ENCODE results near the gene SLC13A4. TPM values are rescaled to one million over a fixed set of nuclear protein-coding genes. Genes with fewer than 3 reads are reported as not detected.

Gene SLC13A4
- total RNA-seq, 2 donors from 2014 or later: 1.8 to 3.2 TPM

GRCh38 chr7:135712182-135712782 is 15.7 kb downstream of the SLC13A4 start:
- Mint-ChIP-seq H3K4me1 (peaks cover 14% of the 10 kb centered on the region), H3K9me3 (no peaks in the 10 kb centered on the region), H3K4me3 (no peak overlapping the region), H3K27me3 (ENCODE audit: insufficient read depth) (no peaks in the 10 kb centered on the region), H3K27ac (no peak overlapping the region), H3K36me3 (ENCODE audit: low read depth) (no peaks in the 10 kb centered on the region)
- DNase-seq: no peak
- H3K36me3 ChIP-seq (ENCODE audit: control insufficient read depth, insufficient read depth, low read length): no peaks in the 10 kb centered on the region
- H3K9me3 ChIP-seq (ENCODE audit: control insufficient read depth, low read length): no peaks in the 10 kb centered on the region
- no peak overlapping the region for H3K9ac ChIP-seq (ENCODE audit: extremely low read depth, low read length, poor library complexity, severe bottlenecking)
- no peak overlapping the region for H3K27ac ChIP-seq (ENCODE audit: low read depth, low read length)
- H3K4me1 ChIP-seq (ENCODE audit: control insufficient read depth, insufficient read depth, low read length): peaks cover 6% of the 10 kb centered on the region
- no peak overlapping the region for H3K4me3 ChIP-seq (ENCODE audit: low read length)
- 89% methylated on average over 4 of the region's 4 CpGs; no CpG with 5 or more reads in 1 of the 2 experiments for WGBS, 2 experiments (ENCODE audit: insufficient coverage in 1 of 2, insufficient read length in 1 of 2)
- H3K27me3 ChIP-seq (ENCODE audit: control insufficient read depth, insufficient read depth, low read length, poor library complexity, severe bottlenecking): no peaks in the 10 kb centered on the region
- TF ChIP-seq CTCF (conservative IDR thresholded peaks at IDR 0.05): no peak

GRCh38 chr7:135711139-135711469 is 16.9 kb downstream of the SLC13A4 start:
- 77 to 79% methylated on average over 6 to 8 of the region's 8 CpGs for WGBS, 2 experiments (ENCODE audit: insufficient coverage in 1 of 2, insufficient read length in 1 of 2)
- H3K27me3 Mint-ChIP-seq (ENCODE audit: insufficient read depth): no peaks in the 10 kb centered on the region
- H3K9ac ChIP-seq (ENCODE audit: extremely low read depth, low read length, poor library complexity, severe bottlenecking): no peak overlapping the region
- DNase-seq: no peak
- H3K9me3 Mint-ChIP-seq: no peaks in the 10 kb centered on the region
- peaks cover 10% of the 10 kb centered on the region for H3K4me1 Mint-ChIP-seq
- H3K36me3 Mint-ChIP-seq (ENCODE audit: low read depth): no peaks in the 10 kb centered on the region
- no peaks in the 10 kb centered on the region for H3K27me3 ChIP-seq (ENCODE audit: control insufficient read depth, insufficient read depth, low read length, poor library complexity, severe bottlenecking)
- no peak overlapping the region for H3K27ac Mint-ChIP-seq
- peaks cover 6% of the 10 kb centered on the region for H3K4me1 ChIP-seq (ENCODE audit: control insufficient read depth, insufficient read depth, low read length)
- no peak overlapping the region for H3K4me3 ChIP-seq (ENCODE audit: low read length)
- no peak overlapping the region for H3K4me3 Mint-ChIP-seq
- peak; percentile 27 for TF ChIP-seq CTCF (conservative IDR thresholded peaks at IDR 0.05)
- H3K9me3 ChIP-seq (ENCODE audit: control insufficient read depth, low read length): no peaks in the 10 kb centered on the region
- H3K36me3 ChIP-seq (ENCODE audit: control insufficient read depth, insufficient read depth, low read length): no peaks in the 10 kb centered on the region
- no peak overlapping the region for H3K27ac ChIP-seq (ENCODE audit: low read depth, low read length)

GRCh38 chr7:135710417-135711138 is 17.4 kb downstream of the SLC13A4 start:
- Mint-ChIP-seq H3K9me3 (no peaks in the 10 kb centered on the region), H3K27ac (no peak overlapping the region), H3K4me1 (peaks cover 10% of the 10 kb centered on the region), H3K36me3 (ENCODE audit: low read depth) (no peaks in the 10 kb centered on the region), H3K27me3 (ENCODE audit: insufficient read depth) (no peaks in the 10 kb centered on the region), H3K4me3 (no peak overlapping the region)
- Histone ChIP-seq H3K27me3 (ENCODE audit: control insufficient read depth, insufficient read depth, low read length, poor library complexity, severe bottlenecking) (no peaks in the 10 kb centered on the region), H3K9me3 (ENCODE audit: control insufficient read depth, low read length) (no peaks in the 10 kb centered on the region), H3K4me3 (ENCODE audit: low read length) (no peak overlapping the region), H3K4me1 (ENCODE audit: control insufficient read depth, insufficient read depth, low read length) (peaks cover 6% of the 10 kb centered on the region), H3K27ac (ENCODE audit: low read depth, low read length) (no peak overlapping the region), H3K36me3 (ENCODE audit: control insufficient read depth, insufficient read depth, low read length) (no peaks in the 10 kb centered on the region), H3K9ac (ENCODE audit: extremely low read depth, low read length, poor library complexity, severe bottlenecking) (no peak overlapping the region)
- peak; percentile 76 for DNase-seq
- TF ChIP-seq CTCF (conservative IDR thresholded peaks at IDR 0.05): peak; percentile 97
- WGBS, 2 experiments (ENCODE audit: insufficient coverage in 1 of 2, insufficient read length in 1 of 2): 28 to 73% methylated on average over 2 to 9 of the region's 11 CpGs
